ENCODE data around the gene PTH1R. TPM values are rescaled to one million over a fixed set of nuclear protein-coding genes. Genes with fewer than 3 reads are reported as not detected.

Gene PTH1R
- total RNA-seq, 5 donors from 2014 or later (not counting 1 experiment from before 2014, with no cell fraction given): 0.32 TPM; not detected in 4

GRCh38 chr3:46901591-46902187 lies 24.2 kb downstream of the PTH1R start:
- Mint-ChIP-seq H3K36me3 (no peaks in the 10 kb centered on the region), H3K4me1 (peaks cover 0 to 4% (median 3%) of the 10 kb centered on the region in 3 donors), H3K9me3 (no peaks in the 10 kb centered on the region), H3K4me3 (no peak overlapping the region), H3K27ac (no peak overlapping the region), H3K27me3 (peaks cover 16 to 18% of the 10 kb centered on the region in 2 donors)
- POLR2A ChIA-PET: no interaction called here
- 89% methylated on average over 16 of the region's 17 CpGs for WGBS (ENCODE audit: insufficient coverage)
- peaks cover 0 to 43% of the 10 kb centered on the region in 2 experiments for H3K27me3 ChIP-seq (replicated peaks in 1 of 2; ENCODE audit: control insufficient read depth in 2 of 2, extremely low read depth in 1 of 2, insufficient read depth in 2 of 2, low read length in 1 of 2)
- H3K4me1 ChIP-seq (ENCODE audit: control insufficient read depth in 1 of 2, extremely low read depth in 1 of 2, insufficient read depth in 2 of 2, low read length in 2 of 2): peaks cover 0 to 13% of the 10 kb centered on the region in 2 experiments
- ATAC-seq (replicated peaks in 1 of 4): no peak
- H3K27ac ChIP-seq (ENCODE audit: low read length): no peak overlapping the region
- CTCF ChIA-PET: no interaction called here
- H3K9me3 ChIP-seq: no peaks in the 10 kb centered on the region
- H3K36me3 ChIP-seq (ENCODE audit: control insufficient read depth in 2 of 2, extremely low read depth in 1 of 2, insufficient read depth in 1 of 2, low read length in 1 of 2): no peaks in the 10 kb centered on the region
- H3K4me3 ChIP-seq (ENCODE audit: control insufficient read depth in 1 of 2, extremely low read depth in 1 of 2, low read length in 1 of 2): no peak overlapping the region
- no peak for DNase-seq

- no peak for DNase-seq
- WGBS (ENCODE audit: insufficient coverage): 97% methylated on average over 9 of the region's 15 CpGs
- CTCF ChIA-PET: no interaction called here
Observed at GRCh38 chr3:46902188-46902631, 24.7 kb downstream of the PTH1R start.

GRCh38 chr3:46903341-46904302 lies 26.1 kb downstream of the PTH1R start:
- no peak overlapping the region for H3K27ac ChIP-seq (ENCODE audit: low read length)
- peaks cover 0 to 7% of the 10 kb centered on the region in 2 experiments for H3K4me1 ChIP-seq (ENCODE audit: control insufficient read depth in 1 of 2, extremely low read depth in 1 of 2, insufficient read depth in 2 of 2, low read length in 2 of 2)
- H3K4me3 Mint-ChIP-seq: no peak overlapping the region
- no peaks in the 10 kb centered on the region for H3K9me3 Mint-ChIP-seq
- peaks cover 0 to 4% (median 2%) of the 10 kb centered on the region in 3 donors for H3K4me1 Mint-ChIP-seq
- ATAC-seq (replicated peaks in 1 of 4): no peak
- H3K4me3 ChIP-seq (ENCODE audit: control insufficient read depth in 1 of 2, extremely low read depth in 1 of 2, low read length in 1 of 2): no peak overlapping the region
- no peak overlapping the region for H3K27ac Mint-ChIP-seq
- ChIA-PET POLR2A (no interaction called here), CTCF (interaction anchor here in 1 of 2 donors (0.5 kb wide), 1 partner anchor 1392 kb away, joined by 7 read pairs; no protein-coding TSS in a partner anchor)
- H3K27me3 Mint-ChIP-seq: peaks cover 6 to 8% of the 10 kb centered on the region in 2 donors
- peaks cover 0 to 32% of the 10 kb centered on the region in 2 experiments for H3K27me3 ChIP-seq (replicated peaks in 1 of 2; ENCODE audit: control insufficient read depth in 2 of 2, extremely low read depth in 1 of 2, insufficient read depth in 2 of 2, low read length in 1 of 2)
- WGBS (ENCODE audit: insufficient coverage): 82% methylated on average over 14 of the region's 21 CpGs
- no peaks in the 10 kb centered on the region for H3K36me3 ChIP-seq (ENCODE audit: control insufficient read depth in 2 of 2, extremely low read depth in 1 of 2, insufficient read depth in 1 of 2, low read length in 1 of 2)
- no peak for DNase-seq
- H3K9me3 ChIP-seq: no peaks in the 10 kb centered on the region
- no peaks in the 10 kb centered on the region for H3K36me3 Mint-ChIP-seq

More at GRCh38 chr3:46902188-46902631, 24.7 kb downstream of the PTH1R start:
- Mint-ChIP-seq H3K4me1 (peaks cover 0 to 4% (median 3%) of the 10 kb centered on the region in 3 donors), H3K27me3 (peaks cover 13 to 16% of the 10 kb centered on the region in 2 donors), H3K27ac (no peak overlapping the region), H3K4me3 (no peak overlapping the region), H3K36me3 (no peaks in the 10 kb centered on the region), H3K9me3 (no peaks in the 10 kb centered on the region)
- Histone ChIP-seq H3K4me3 (ENCODE audit: control insufficient read depth in 1 of 2, extremely low read depth in 1 of 2, low read length in 1 of 2) (no peak overlapping the region), H3K4me1 (ENCODE audit: control insufficient read depth in 1 of 2, extremely low read depth in 1 of 2, insufficient read depth in 2 of 2, low read length in 2 of 2) (peaks cover 0 to 13% of the 10 kb centered on the region in 2 experiments), H3K27ac (ENCODE audit: low read length) (no peak overlapping the region), H3K9me3 (no peaks in the 10 kb centered on the region), H3K36me3 (ENCODE audit: control insufficient read depth in 2 of 2, extremely low read depth in 1 of 2, insufficient read depth in 1 of 2, low read length in 1 of 2) (no peaks in the 10 kb centered on the region), H3K27me3 (replicated peaks in 1 of 2; ENCODE audit: control insufficient read depth in 2 of 2, extremely low read depth in 1 of 2, insufficient read depth in 2 of 2, low read length in 1 of 2) (peaks cover 0 to 43% of the 10 kb centered on the region in 2 experiments)
- no peak for ATAC-seq (replicated peaks in 1 of 4)
- POLR2A ChIA-PET: no interaction called here

DNA sequence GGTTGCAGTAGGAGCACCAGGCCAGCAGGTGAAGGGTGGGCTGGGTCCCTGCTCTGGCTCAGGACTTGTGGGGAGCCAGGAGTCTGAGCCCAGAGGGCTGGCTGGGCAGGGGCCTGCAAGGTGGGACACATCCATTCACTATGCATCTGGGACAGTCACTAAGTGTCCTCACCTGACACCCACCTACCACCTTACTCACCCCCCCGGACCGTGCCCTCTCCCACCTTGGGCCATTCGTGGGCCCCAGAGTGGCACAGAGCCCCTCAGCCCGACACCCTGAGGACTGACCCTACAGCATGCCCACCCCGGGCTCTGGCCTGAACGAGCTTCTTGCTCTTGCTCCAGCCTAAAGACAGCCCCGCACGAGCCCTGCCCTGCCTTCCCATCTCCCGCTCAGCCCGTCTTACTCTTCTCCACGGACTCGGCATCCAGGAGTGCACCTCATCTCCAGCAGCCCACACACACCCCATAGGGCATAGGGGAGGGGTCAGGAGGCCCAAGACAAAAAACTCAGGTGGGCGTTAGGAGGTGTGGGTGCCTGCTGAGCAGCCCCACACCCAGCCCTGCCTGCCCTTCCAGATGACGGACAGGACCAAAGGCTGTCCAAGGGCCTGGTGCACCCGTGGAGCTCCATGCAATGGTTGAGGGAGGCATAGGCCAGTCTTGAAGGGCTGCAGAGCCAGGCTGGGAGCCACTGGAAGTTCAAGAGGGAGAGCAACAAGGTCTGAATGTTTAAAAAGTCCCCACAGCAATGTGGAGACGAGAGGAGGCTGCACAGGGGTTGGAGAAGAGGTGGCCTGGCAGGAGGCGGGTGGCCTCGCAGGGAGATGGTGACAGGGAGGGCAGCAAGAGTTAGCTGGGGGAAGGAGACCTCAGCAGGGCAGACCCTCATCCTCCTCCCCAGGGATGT lies 27.0 kb downstream of the PTH1R start:
- Mint-ChIP-seq H3K9me3 (no peaks in the 10 kb centered on the region), H3K4me3 (no peak overlapping the region), H3K27ac (no peak overlapping the region), H3K27me3 (no peaks in the 10 kb centered on the region), H3K4me1 (peaks cover 4 to 5% (median 4%) of the 10 kb centered on the region in 3 donors), H3K36me3 (no peaks in the 10 kb centered on the region)
- no peak for DNase-seq
- ChIA-PET CTCF (interaction anchor here in 1 of 2 donors (0.5 kb wide), 1 partner anchor 1393 kb away, joined by 7 read pairs; no protein-coding TSS in a partner anchor), POLR2A (no interaction called here)
- no peak for ATAC-seq (replicated peaks in 1 of 4)
- H3K9me3 ChIP-seq: no peaks in the 10 kb centered on the region
- no peak overlapping the region for H3K4me3 ChIP-seq (ENCODE audit: control insufficient read depth in 1 of 2, extremely low read depth in 1 of 2, low read length in 1 of 2)
- 78% methylated on average over 5 of the region's 18 CpGs for WGBS (ENCODE audit: insufficient coverage)
- H3K27me3 ChIP-seq (replicated peaks in 1 of 2; ENCODE audit: control insufficient read depth in 2 of 2, extremely low read depth in 1 of 2, insufficient read depth in 2 of 2, low read length in 1 of 2): peaks cover 0 to 32% of the 10 kb centered on the region in 2 experiments
- H3K4me1 ChIP-seq (ENCODE audit: control insufficient read depth in 1 of 2, extremely low read depth in 1 of 2, insufficient read depth in 2 of 2, low read length in 2 of 2): peaks cover 0 to 10% of the 10 kb centered on the region in 2 experiments
- H3K36me3 ChIP-seq (ENCODE audit: control insufficient read depth in 2 of 2, extremely low read depth in 1 of 2, insufficient read depth in 1 of 2, low read length in 1 of 2): no peaks in the 10 kb centered on the region
- H3K27ac ChIP-seq (ENCODE audit: low read length): no peak overlapping the region

DNA sequence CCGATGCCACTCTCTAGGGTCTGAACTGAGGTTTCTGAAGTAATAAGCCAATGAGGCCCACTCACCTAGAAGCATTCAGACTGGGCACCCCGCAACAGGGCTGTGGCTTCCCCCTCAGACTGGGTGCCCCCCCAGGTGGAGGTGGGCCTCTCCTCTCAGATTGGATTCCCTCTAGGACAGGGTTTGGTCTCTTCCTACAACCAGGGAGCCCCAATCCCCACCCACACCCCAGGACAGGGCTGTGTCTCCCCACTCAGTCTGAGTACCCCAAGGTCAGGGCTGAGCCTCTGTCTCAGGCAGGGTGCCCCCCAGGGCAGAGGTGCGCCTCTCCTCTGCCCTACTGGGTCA lies 27.7 kb downstream of the PTH1R start:
- Histone ChIP-seq H3K27ac (ENCODE audit: low read length) (no peak overlapping the region), H3K9me3 (no peaks in the 10 kb centered on the region), H3K36me3 (ENCODE audit: control insufficient read depth in 2 of 2, extremely low read depth in 1 of 2, insufficient read depth in 1 of 2, low read length in 1 of 2) (no peaks in the 10 kb centered on the region), H3K4me1 (ENCODE audit: control insufficient read depth in 1 of 2, extremely low read depth in 1 of 2, insufficient read depth in 2 of 2, low read length in 2 of 2) (peaks cover 0 to 15% of the 10 kb centered on the region in 2 experiments), H3K27me3 (replicated peaks in 1 of 2; ENCODE audit: control insufficient read depth in 2 of 2, extremely low read depth in 1 of 2, insufficient read depth in 2 of 2, low read length in 1 of 2) (peaks cover 0 to 28% of the 10 kb centered on the region in 2 experiments), H3K4me3 (ENCODE audit: control insufficient read depth in 1 of 2, extremely low read depth in 1 of 2, low read length in 1 of 2) (no peak overlapping the region)
- Mint-ChIP-seq H3K4me1 (peaks cover 5 to 6% (median 6%) of the 10 kb centered on the region in 3 donors), H3K4me3 (no peak overlapping the region), H3K9me3 (no peaks in the 10 kb centered on the region), H3K27me3 (no peaks in the 10 kb centered on the region), H3K36me3 (no peaks in the 10 kb centered on the region), H3K27ac (no peak overlapping the region)
- no peak for DNase-seq
- ChIA-PET POLR2A (no interaction called here), CTCF (no interaction called here)
- 80% methylated on average over 2 of the region's 3 CpGs for WGBS (ENCODE audit: insufficient coverage)
- no peak for ATAC-seq (replicated peaks in 1 of 4)
